HG03196 (cell line): ENCODE data around the gene ABCC1.

Experiments
- ATAC-seq: cut with Tn5 transposase; IDR thresholded peaks from one replicate; pipeline ENCODE4 v1.9.1; 2021; ENCODE audit not compliant: unreplicated experiment

Gene ABCC1

DNA sequence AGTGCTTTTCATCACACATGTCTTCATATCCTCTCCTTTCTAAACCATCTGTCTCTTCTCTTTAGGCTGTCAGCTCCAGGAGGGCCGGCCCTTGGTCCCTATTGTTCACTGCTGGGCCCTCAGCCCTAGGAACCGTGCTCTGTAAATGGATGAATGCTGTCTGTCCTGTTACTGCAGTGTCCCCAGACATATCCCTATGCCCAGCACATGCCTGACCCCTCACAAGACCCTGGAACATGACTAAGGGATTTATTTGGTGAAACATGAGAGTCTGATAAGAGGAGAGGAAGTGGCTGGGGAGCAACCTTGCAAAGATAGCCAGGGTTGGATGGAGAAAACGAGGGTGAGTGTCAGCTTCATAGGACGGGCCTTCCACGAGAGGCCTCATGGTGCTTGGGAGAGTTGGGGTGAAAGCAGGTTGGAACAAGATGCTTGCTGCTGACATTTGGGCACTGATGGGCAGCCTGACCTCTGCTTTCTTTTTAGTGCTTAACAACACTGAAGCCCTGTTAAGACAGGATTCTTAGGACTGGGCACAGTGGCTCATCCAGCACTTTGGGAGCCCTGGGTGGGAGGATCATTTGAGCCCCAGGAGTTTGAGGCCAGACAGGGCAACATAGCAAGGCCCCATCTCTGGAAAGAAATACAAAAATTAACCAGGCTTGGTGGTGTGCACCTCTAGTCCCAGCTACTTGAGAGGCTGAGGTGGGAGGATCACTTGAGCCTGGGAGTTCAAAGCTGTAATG, 39.0 kb downstream of the ABCC1 start:
- ATAC-seq: no peak

DNA sequence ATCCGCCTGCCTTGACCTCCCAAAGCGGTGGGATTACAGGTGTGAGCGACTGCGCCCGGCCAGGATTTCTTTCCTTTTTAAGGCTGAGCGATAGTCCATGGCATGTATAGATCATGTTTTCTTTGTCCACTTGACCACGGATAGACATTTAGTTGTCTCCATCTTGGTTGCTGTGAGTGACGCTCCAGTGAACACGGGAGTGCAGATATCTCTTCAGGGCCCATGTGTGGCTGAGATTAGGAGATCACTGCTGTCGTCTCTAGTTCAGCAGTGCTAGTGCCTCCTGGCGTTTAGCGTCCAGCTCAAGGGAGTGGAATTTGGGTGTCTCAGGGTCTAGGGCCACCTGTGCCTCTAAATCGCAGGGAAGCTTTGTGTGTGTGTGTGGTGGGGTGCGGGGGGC, 41.5 kb downstream of the ABCC1 start:
- no peak for ATAC-seq

DNA sequence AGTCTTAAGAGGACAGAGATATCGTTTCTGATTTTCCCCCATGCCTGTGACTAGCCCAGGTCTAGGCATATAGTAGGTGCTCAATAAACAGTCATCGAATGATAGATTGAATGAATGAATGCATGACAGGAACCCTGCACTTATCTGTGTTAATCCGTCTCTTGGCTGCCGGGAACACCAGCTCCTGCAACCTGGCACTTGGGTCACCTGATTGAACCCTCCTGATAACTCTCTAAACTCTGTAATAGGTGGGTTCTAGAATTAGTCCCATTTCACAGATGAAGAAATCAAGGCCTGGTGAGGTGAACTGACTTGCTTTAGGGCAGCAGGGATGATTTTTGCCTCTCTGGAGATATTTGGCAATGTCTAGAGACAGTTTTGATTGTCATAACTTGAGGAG, 43.7 kb downstream of the ABCC1 start:
- no peak for ATAC-seq

DNA sequence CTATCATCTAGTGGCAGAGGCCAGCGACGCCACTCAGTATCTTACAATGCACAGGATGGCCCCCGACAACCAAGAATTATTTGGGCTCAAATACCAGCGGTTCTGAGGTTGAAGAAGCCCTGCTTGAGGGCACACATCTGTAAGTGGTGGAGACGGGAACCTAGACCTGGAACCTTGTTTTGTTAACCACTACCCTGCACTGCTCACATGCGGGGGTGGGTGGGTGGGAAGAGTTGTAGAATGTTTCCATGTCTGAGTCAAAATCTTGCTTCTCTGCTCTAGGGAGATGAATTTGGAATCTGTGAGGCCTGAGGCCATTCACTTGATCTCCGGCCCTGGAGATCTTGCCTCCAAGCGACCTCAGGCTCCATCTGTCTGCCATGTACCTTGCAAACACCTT, 44.1 kb downstream of the ABCC1 start:
- no peak for ATAC-seq

DNA sequence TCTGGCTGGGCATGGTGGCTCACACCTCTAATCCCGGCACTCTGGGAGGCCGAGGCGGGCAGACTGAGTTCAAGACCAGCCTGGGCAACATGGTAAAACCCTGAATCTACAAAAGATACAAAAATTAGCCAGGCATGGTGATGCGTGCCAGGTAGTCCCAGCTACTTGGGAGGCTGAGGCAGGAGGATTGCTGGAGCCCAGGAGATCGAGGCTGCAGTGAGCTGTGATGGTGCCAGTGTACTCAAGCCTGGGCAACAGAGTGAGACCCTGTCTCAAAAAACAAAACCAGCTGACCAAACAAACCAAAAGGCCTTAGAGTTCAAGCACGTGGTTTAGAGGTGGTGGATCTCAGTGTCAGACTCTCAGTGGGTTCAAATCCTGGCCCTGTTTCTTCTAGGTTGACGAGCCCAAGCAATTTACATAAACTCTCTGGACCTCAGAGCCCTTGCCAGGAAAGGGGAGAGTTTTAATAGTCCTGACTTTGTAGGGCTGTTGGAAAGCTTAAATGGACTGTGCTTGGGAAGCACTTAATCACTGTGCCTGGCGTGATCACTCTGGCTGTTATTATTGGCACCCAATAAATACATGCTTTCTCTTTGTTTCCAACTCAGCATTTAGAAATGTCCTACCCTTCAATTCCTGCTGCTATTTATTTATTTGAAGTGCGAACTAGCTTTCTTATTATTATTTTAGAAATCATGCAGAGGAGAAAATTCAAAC, 44.7 kb downstream of the ABCC1 start:
- no peak for ATAC-seq

DNA sequence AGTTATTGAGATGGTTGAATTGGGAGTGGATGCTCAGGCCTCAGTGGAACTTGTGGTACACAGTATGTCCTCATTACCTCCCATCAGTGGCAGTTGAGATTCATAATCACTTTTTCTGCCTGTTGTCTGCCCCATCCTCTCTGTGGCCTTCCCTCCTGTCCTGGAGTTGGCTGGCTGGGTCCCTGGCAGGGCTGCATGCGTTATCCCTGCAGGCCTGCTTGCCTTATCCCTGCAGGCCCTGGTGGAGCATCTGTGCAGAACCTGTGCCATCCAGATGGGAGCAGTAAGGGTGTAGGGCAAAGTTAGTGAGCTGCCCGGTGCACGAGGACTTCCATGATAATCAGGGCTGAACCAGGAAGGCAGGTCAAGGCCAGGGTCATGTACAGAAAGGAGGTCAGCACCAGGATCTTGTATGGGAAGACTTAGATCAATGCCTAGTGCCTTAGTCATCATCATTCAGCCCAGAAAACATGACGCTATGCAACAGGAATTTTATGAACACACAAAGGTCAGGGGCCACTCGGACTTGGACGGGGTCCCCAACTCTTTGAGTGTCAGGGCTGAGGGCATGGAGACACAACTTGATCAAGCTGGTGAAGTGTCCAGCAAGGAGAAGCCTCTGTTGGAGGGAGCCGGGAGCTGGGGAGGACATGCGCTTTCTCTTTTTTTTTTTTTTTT, 47.2 kb downstream of the ABCC1 start:
- ATAC-seq: no peak

DNA sequence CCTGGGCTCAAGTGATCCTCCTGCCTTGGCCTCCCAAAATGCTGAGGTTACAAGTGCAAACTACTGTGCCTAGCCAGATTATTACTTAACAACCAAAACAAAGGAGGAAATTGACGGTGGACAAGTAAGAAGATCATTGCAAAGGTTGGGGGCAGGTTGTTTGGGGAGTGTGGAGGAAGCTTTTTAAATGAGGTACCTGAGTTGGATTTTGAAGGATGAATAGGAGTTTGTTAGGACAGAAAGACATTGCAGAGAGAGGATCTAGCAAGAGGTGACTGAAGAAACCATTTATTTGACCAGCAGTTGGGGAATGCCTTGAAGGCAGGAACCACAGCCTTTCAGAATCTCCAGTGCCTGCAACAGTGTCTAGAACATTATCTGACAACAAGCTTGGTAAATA, 51.3 kb downstream of the ABCC1 start:
- no peak for ATAC-seq

DNA sequence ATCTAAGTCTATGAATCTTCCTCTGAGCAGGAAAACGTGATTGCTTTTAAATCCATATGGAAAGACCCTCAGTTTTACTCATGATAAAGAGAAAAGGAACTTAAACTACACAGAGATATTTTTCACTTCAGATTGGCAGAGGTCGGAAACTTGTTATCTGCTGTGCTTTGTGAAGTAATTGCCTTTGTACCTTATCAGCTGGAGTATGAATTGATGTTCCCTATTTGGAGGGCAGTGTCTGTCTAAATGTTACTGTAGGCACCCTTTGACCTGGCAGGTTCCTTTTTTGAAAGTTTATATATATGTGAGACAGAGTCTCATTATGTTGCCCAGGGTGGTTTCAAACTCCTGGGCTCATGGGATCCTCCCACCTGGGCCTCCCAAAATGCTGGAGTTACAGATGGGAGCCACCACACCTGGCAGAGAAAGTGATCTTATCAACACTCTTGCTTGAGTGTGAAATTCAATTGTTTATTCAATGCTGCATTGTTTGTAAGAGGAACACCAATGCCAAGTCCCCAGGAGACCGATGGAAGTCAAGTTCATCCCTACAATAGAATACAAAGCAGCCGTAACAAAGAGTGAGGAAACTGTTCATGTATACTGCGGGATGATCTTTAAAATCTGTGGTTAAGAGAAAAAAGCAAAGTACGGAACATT, 52.3 kb downstream of the ABCC1 start:
- ATAC-seq: no peak

DNA sequence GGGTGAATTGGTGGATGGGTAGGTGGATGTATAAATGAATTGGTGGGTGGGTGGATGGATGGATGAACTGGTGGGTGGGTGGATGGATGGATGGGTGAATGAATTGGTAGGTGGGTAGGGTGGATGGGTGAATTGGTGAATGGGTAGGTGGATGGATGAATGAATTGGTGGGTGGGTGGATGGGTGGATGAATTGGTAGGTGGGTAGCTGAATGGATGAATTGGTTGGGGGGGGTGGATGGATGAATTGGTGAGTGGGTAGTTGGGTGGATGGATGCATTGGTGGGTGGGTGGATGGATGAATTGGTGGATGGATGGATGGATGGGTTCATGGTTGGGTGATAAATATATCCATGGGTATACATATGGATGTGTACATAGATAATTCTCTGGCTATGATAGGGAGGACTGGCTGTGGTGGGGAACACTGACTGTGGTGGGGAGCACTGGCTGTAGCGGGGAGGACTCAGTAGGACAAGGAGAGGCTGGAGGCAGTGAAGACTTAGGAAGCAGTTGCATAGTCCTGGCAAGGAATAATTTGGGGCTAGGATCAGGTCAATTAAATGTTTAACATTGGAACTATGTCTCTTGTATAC, 54.4 kb downstream of the ABCC1 start:
- no peak for ATAC-seq

DNA sequence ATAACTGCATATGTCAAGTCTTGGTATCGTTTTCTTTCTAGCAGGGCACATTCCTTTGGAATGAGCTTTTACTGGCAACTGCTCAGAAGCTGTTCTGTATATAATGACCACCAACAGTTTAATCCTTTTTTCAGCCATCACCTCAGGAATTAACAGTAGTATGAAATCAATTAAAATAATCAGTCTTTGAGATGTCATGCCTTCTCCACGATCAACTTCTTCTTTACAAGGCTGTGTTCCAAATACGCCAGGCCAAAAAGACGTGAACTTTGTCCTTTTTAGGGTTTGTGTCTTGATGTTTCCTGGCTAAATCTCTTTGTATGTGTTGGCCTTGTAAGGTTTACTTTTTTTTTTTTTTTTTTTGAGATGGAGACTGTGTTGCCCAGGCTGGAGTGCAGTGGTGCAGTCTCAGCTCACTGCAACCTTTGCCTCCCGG, 54.9 kb downstream of the ABCC1 start:
- no peak for ATAC-seq

DNA sequence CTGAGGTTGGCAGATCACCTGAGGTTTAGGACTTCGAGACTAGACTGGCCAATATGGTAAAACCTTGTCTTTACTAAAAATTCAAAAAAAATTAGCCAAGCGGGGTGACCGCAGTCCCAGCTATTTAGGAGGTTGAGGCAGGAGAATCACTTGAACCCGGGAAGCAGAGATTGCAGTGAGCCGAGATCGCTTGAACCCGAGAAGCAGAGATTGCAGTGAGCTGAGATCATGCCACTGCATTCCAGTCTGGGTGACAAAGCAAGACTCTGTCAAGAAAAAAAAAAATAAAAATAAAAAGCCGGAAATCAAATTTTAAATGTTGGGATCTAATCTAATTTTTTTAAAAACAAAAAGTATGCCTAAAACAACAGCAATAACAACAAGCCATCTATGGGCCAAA, 56.3 kb downstream of the ABCC1 start:
- ATAC-seq: no peak

DNA sequence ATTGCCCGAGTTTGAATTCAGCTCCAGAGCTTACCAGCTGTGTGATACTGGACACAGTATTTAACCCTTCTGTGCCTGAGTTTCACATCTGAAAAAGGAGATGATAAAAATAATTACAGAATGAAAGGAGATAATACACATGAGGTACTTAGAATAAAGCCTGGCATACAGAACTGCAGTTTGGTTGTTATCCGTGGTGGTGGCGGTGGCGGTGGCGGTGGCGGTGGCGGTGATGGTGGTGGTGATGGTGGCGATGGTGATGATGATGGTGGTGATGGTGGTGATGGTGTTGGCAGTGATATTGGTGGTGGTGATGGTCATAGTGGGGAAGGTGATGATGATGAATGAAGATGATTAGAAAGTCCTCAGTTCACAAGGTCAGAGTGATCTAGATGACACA, 57.2 kb downstream of the ABCC1 start:
- ATAC-seq: no peak

DNA sequence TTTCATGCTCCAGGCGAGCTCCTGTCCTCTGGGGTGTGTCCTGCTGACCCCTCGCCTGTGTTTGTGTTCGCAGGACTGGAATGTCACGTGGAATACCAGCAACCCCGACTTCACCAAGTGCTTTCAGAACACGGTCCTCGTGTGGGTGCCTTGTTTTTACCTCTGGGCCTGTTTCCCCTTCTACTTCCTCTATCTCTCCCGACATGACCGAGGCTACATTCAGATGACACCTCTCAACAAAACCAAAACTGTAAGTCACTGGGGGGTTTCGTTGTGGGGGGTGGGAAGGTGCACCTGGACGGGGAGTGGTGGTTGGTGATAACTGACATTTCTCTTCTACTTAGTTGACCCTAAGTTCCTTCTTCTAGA, 58.3 kb downstream of the ABCC1 start:
- ATAC-seq: peak; percentile 64

DNA sequence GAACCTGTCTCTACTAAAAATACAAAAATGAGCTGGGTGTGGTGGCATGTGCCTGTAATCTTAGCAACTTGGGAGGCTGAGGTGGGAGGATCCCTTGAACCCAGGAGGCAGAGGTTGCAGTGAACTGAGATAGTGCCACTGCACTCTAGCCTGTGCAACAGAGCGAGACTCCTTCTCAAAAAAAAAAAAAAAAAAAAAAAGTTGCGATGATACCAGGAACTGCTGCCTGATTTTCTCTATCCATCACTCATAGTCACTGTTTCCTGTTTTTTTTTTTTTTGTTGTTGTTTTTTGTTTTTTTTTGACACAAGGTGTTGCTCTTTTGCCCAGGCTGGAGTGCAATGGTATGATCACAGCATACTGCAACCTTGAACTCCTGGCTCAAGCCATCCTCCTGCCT, 59.2 kb downstream of the ABCC1 start:
- no peak for ATAC-seq

DNA sequence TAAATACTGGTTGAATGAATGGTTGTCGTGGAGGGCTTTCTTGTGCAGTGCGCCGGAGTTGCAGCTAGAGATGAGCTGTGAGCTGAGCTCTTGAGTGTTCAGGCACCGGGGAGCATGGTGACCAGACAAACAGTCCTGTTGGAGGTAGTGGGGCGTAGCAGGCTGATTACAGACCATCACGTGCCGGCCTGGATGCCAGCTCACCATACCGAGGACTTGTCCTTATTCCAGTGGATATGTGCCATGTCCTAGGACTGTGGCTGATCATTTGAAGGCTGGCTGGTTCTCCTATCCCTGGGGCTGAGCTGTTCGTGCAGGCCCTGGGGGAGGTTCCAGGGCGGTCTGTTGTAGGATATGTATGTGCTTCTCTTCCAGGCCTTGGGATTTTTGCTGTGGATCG, 60.0 kb downstream of the ABCC1 start:
- ATAC-seq: no peak

DNA sequence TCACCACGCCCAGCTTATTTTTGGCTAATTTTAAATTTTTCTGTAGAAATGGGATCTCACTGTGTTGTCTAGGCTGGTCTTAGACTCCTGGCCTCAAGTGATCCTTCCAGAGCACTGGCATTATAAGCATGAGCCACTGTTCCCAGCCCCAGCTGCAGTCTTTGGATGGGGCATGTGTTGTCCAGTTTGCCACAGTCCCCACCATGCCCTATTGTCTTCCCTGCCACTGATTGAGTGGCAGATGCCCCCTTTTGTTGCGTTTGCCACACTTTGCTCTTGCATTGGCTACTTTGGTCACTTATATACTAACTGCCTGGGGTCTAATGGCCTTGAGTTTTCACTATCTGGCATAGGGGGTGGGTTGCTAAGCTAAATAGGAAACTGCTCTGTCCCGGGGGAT, 60.8 kb downstream of the ABCC1 start:
- ATAC-seq: no peak

DNA sequence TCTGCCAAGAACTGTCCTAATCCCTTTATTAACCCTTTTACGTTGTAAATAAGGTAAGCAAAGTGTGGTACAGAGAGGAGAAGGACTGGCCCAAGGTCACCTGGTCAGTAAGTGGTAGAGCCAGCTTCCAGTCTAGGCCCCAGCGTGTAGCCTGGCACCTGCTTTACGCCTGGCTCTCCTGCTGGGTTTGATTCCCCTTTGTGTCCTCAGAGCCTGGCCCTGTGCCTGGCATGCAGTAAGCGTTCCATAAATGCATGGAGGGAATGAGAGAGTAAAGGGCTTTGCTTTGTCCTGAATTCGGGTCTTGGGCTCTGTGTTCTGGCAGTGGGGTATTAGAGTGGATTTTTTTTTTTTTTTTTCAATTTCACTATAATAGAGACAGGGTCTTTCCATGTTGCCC, 62.7 kb downstream of the ABCC1 start:
- ATAC-seq: no peak

DNA sequence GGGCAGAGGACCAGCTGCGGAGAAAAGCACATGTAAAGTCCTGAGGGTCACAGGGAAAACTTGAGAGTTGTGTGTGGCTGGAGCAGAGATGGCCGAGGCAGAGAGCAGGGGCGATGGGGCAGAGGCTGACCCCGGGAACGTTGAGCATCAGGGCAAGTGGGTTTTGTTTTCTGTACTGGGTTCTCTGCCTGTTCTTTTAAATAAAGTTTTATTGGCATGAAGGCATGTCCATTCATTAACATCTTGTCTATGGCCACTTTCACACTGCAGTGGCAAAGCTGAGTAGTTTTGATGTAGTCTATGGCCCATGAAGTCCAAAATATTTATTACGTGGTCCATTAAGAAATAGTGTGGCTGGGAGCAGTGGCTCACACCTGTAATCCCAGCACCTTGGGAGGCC, 64.4 kb downstream of the ABCC1 start:
- ATAC-seq: no peak

DNA sequence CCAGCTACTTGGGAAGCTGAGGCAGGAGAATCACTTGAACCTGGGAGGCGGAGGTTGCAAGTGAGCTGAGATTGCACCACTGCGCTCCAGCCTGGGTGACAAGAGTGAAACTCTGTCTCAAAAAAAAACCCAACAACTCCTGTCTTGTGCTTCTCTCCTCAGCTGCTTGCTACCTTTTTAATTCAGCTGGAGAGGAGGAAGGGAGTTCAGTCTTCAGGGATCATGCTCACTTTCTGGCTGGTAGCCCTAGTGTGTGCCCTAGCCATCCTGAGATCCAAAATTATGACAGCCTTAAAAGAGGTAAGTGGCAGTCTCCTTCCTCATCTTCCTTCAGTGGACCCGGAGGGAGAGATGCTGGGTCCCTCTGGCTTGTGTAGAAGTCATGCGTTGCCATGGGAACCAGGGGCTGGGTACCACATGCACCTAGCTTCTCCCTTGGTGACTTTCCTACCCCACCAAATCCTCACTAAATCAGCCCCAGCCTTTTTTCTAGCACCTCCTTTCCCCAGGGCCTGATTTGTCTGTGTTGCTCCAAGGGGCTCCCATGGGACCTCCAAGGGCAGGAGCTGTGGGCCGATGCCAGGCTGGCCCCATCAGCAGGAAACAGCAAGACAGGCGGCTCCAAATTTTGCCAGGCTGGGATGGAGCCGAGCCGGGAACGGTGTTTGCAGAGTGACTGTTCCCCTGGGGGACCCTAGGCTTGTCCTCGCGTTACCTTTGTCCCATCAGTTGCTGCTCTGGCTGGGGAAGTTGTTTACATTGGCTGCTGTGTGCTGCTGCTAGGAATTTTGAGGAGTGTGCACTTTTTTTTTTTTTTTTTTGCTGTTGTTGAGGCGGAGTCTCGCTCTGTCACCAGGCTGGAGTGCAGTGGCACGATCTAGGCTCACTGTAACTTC, 65.2 kb downstream of the ABCC1 start:
- no peak for ATAC-seq

DNA sequence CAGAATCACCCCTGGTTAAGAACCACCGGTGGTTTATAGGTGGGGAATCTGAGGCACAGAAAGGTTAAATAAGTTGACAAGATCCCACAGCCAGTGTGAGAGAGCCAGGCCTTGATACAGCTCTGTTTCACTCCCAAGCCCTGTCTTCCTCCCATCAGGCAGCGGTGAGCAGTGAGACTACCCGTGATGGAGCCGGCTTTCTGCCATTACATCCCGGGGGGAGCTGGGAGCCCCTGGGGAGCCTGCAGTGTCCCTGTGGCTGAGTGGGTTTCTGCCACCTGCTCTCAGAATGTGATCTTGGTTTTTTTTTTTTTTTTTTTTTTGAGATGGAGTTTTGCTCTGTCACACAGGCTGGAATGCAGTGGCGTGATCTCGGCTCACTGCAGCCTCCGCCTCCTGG, 66.4 kb downstream of the ABCC1 start:
- ATAC-seq: no peak
